Esophagus squamous epithelium (tissue), 5 donors: ENCODE data around the gene RAB11FIP3. TPM values are rescaled to one million over a fixed set of nuclear protein-coding genes. Genes with fewer than 3 reads are reported as not detected.

Source experiments
- DNase-seq: peaks from one replicate; lab custom pipeline; 2025; lab: John Stamatoyannopoulos, UW
- H3K27ac ChIP-seq, 4 donors: fragments of 200-600 bp; sonication (generic); one replicate each; pipeline ENCODE4 v1.5.1; 2016 to 2019; ENCODE audit warnings: mild to moderate bottlenecking in 1 of 4
- H3K27me3 ChIP-seq, 4 donors: fragments of 200-600 bp; sonication (generic); 1 replicate in 3 of 4; 2 replicates in 1 of 4; pipeline versions ENCODE4 v1.5.1 to v1.6.0; 2017 to 2021; ENCODE audit warnings: antibody characterized with exemption in 1 of 4
- H3K36me3 ChIP-seq, 3 donors: fragments of 200-600 bp; sonication (generic); one replicate each; pipeline ENCODE4 v1.5.1; 2016 to 2019
- H3K4me1 ChIP-seq, 3 donors: fragments of 200-600 bp; sonication (generic); one replicate each; pipeline ENCODE4 v1.5.1; 2017 to 2019
- H3K4me3 ChIP-seq, 4 donors: fragments of 200-600 bp; sonication (generic); 1 replicate in 3 of 4; 2 replicates in 1 of 4; pipeline ENCODE4 v1.5.1; 2016 to 2019; ENCODE audit warnings: mild to moderate bottlenecking in 2 of 4, moderate library complexity in 1 of 4
- H3K9me3 ChIP-seq, 3 donors: fragments of 200-600 bp; sonication (generic); one replicate each; pipeline ENCODE4 v1.5.1; 2016 to 2019
- CTCF ChIP-seq, 6 experiments: fragments of 450-650 bp in 4 of 6; fragments of 200-600 bp in 2 of 6; sonication (generic) in 2 of 6; IDR thresholded peaks; one replicate each; pipeline ENCODE4 v1.5.1; 2016 to 2019; ENCODE audit warnings: antibody characterized with exemption in 6 of 6, mild to moderate bottlenecking in 4 of 6, moderate library complexity in 4 of 6
- POLR2A ChIP-seq, 4 donors: fragments of 450-650 bp; IDR thresholded peaks; one replicate each; pipeline ENCODE4 v1.6.1; 2017; ENCODE audit warnings: antibody characterized with exemption in 4 of 4, mild to moderate bottlenecking in 4 of 4, moderate library complexity in 3 of 4
- WGBS, 2 donors: methylation state at CpG; one replicate each; pipeline ENCODE4 v1.1.5; 2018; 5-methylcytosine and 5-hydroxymethylcytosine counted together
- intact Hi-C: fragments of 100-400 bp; cut with DNase I; formaldehyde crosslinking; loops from one replicate; pipeline ENCODE4 v1.15.0; 2022
- total RNA-seq, 4 donors: library from RNA; depleted of rRNA; stranded (reverse); fragments of >200 nt; gene quantifications; one replicate each; pipeline ENCODE4 v1.1.0, GENCODE V29; 2016
- donor health status: DM: yes; HTN: yes; CAD: no.

RAB11FIP3 gene
- total RNA-seq, 4 donors from 2014 or later = 8.0 to 25.6 (median 10.1) TPM

GRCh38 chr16:444027-444426 lies 18.6 kb downstream of the RAB11FIP3 start:
- Histone ChIP-seq H3K27ac (no peak overlapping the region), H3K27me3 (no peaks in the 10 kb centered on the region), H3K4me1 (peaks cover 0 to 4% (median 0%) of the 10 kb centered on the region in 3 donors), H3K9me3 (no peaks in the 10 kb centered on the region), H3K36me3 (no peaks in the 10 kb centered on the region), H3K4me3 (no peak overlapping the region)
- WGBS, 2 donors = 89 to 91% methylated on average over 9 to 10 of the region's 10 CpGs
- intact Hi-C loops = no loop called here
- no peak for DNase-seq
- TF ChIP-seq POLR2A (IDR thresholded peaks at IDR 0.05) (no peak), CTCF (IDR thresholded peaks at IDR 0.05) (no peak)

- no peak for TF ChIP-seq CTCF (IDR thresholded peaks at IDR 0.05)
- TF ChIP-seq POLR2A (IDR thresholded peaks at IDR 0.05) = no peak
- peaks cover 0 to 4% (median 0%) of the 10 kb centered on the region in 3 donors for H3K4me1 ChIP-seq
- no peak for DNase-seq
- no peaks in the 10 kb centered on the region for H3K27me3 ChIP-seq
- 79 to 80% methylated on average over 1 to 3 of the region's 4 CpGs for WGBS, 2 donors
- no peaks in the 10 kb centered on the region for H3K9me3 ChIP-seq
- H3K4me3 ChIP-seq = no peak overlapping the region
- intact Hi-C loops = no loop called here
- no peaks in the 10 kb centered on the region for H3K36me3 ChIP-seq
- H3K27ac ChIP-seq = no peak overlapping the region
Observed at GRCh38 chr16:445566-445965, 20.1 kb downstream of the RAB11FIP3 start.

GRCh38 chr16:450385-450784 lies 24.9 kb downstream of the RAB11FIP3 start:
- no peak for TF ChIP-seq CTCF (IDR thresholded peaks at IDR 0.05)
- DNase-seq = no peak
- peaks cover 0 to 5% (median 0%) of the 10 kb centered on the region in 3 donors for H3K4me1 ChIP-seq
- no peak overlapping the region for H3K4me3 ChIP-seq
- no peak overlapping the region for H3K27ac ChIP-seq
- no peaks in the 10 kb centered on the region for H3K9me3 ChIP-seq
- WGBS, 2 donors = 72 to 80% methylated on average over 4 to 8 of the region's 8 CpGs
- no peaks in the 10 kb centered on the region for H3K27me3 ChIP-seq
- intact Hi-C loops = no loop called here
- H3K36me3 ChIP-seq = no peaks in the 10 kb centered on the region

- Histone ChIP-seq H3K27me3 (no peaks in the 10 kb centered on the region), H3K4me3 (no peak overlapping the region), H3K36me3 (no peaks in the 10 kb centered on the region), H3K4me1 (peaks cover 0 to 5% (median 0%) of the 10 kb centered on the region in 3 donors), H3K9me3 (no peaks in the 10 kb centered on the region), H3K27ac (no peak overlapping the region)
- DNase-seq = no peak
- WGBS, 2 donors = 60 to 80% methylated on average over 7 to 10 of the region's 14 CpGs
- no peak for TF ChIP-seq CTCF (IDR thresholded peaks at IDR 0.05)
- no peak for TF ChIP-seq POLR2A (IDR thresholded peaks at IDR 0.05)
- intact Hi-C loops = no loop called here
Observed at GRCh38 chr16:450785-451512, 25.5 kb downstream of the RAB11FIP3 start.

GRCh38 chr16:454397-454940 lies 29.0 kb downstream of the RAB11FIP3 start:
- Histone ChIP-seq H3K36me3 (no peaks in the 10 kb centered on the region), H3K27me3 (no peaks in the 10 kb centered on the region), H3K9me3 (no peaks in the 10 kb centered on the region), H3K4me1 (peaks cover 0 to 23% (median 9%) of the 10 kb centered on the region in 3 donors), H3K4me3 (no peak overlapping the region), H3K27ac (no peak overlapping the region)
- TF ChIP-seq CTCF (IDR thresholded peaks at IDR 0.05) = no peak
- TF ChIP-seq POLR2A (IDR thresholded peaks at IDR 0.05) = no peak
- intact Hi-C loops = no loop called here
- 69 to 82% methylated on average over 6 to 10 of the region's 13 CpGs for WGBS, 2 donors
- no peak for DNase-seq
